HepG2 (cell line): ENCODE data around the gene CDH12. TPM values are rescaled to one million over a fixed set of nuclear protein-coding genes. Genes with fewer than 3 reads are reported as not detected.

Source experiments
- ATAC-seq: fragments of 200-7000 bp; cut with Tn5 transposase; 3 replicates; pipeline ENCODE4 v1.9.1; 2020; ENCODE audit warnings: mild to moderate bottlenecking, moderate library complexity
- BruUV-seq: library from RNA; stranded (reverse); fragments of 400-500 nt; replicated peaks from 2 replicates; lab custom pipeline; 2021; lab: Mats Ljungman, UMichigan
- CTCF ChIA-PET: fragments of 300-600 bp; formaldehyde crosslinking; extraction: SDS; loops from one replicate; lab custom pipeline; 2021; ENCODE audit warnings: low total read pairs, inconsistent platforms, low intra/inter-chr PET ratio; lab: Yijun Ruan, JAX
- POLR2A ChIA-PET: fragments of 350-600 bp; sonication (Branson Sonifier 250); formaldehyde crosslinking; loops from one replicate; lab custom pipeline; 2020; ENCODE audit warnings: antibody characterized with exemption, inconsistent platforms; lab: Yijun Ruan, JAX
- DNase-seq: peaks from one replicate; pipeline ENCODE4 v3.0.0-alpha.2; 2015; ENCODE audit warnings: low spot score
- FAIRE-seq: peaks from 3 replicates; lab custom pipeline; 2011; peaks lifted over from hg19 to GRCh38; lab: Jason Lieb, UNC
- H2AFZ ChIP-seq: one replicate; pipeline ENCODE4 v1.6.1; 2011; ENCODE audit warnings: low read length, inconsistent platforms
- H3K27ac ChIP-seq: fragments of 300-600 bp; 3 replicates; pipeline ENCODE4 v1.8.0; 2011; ENCODE audit warnings: mixed run types, mild to moderate bottlenecking, mixed read lengths, low read length, inconsistent platforms; ENCODE audit not compliant: insufficient read depth; ENCODE audit errors: extremely low read length
- H3K27me3 ChIP-seq, 2 experiments: fragments of 200-600 bp in 1 of 2; 2 replicates in 1 of 2; 3 replicates in 1 of 2; pipeline versions ENCODE4 v1.6.0 to v1.8.0; 2011; ENCODE audit warnings: low read length in 2 of 2, mild to moderate bottlenecking in 2 of 2, moderate library complexity in 2 of 2, inconsistent platforms in 1 of 2; ENCODE audit not compliant: insufficient read depth in 2 of 2, control insufficient read depth in 1 of 2
- H3K36me3 ChIP-seq, 2 experiments: fragments of 200-600 bp in 1 of 2; replicated peaks in 1 of 2; 2 replicates in 1 of 2; 3 replicates in 1 of 2; pipeline versions ENCODE4 v1.5.1 to v1.8.0; 2011; ENCODE audit warnings: low read length in 2 of 2, inconsistent platforms in 1 of 2; ENCODE audit not compliant: insufficient read depth in 2 of 2, control insufficient read depth in 1 of 2
- H3K4me1 ChIP-seq: 2 replicates; pipeline ENCODE4 v1.5.1; 2012; ENCODE audit warnings: low read length, inconsistent platforms; ENCODE audit not compliant: insufficient read depth
- H3K4me2 ChIP-seq: 2 replicates; pipeline ENCODE4 v1.6.0; 2011; ENCODE audit warnings: low read depth, low read length, inconsistent platforms
- H3K4me3 ChIP-seq, 3 experiments: fragments of 200-600 bp in 1 of 3; sonication (generic), shearing (Covaris generic) in 1 of 3; replicated peaks in 1 of 3; 2 replicates each; pipeline ENCODE4 v1.5.1; 2011 to 2016; ENCODE audit warnings: low read length in 3 of 3, inconsistent platforms in 2 of 3, low read depth in 2 of 3, mild to moderate bottlenecking in 2 of 3, control low read depth in 1 of 3, mixed read lengths in 1 of 3; ENCODE audit not compliant: insufficient read depth in 1 of 3
- H3K79me2 ChIP-seq: one replicate; pipeline ENCODE4 v1.6.1; 2011; ENCODE audit warnings: low read length, inconsistent platforms; ENCODE audit not compliant: insufficient read depth
- H3K9ac ChIP-seq: 2 replicates; pipeline ENCODE4 v1.6.0; 2011; ENCODE audit warnings: mild to moderate bottlenecking, low read depth, low read length, inconsistent platforms; ENCODE audit not compliant: insufficient read depth
- H3K9me3 ChIP-seq: 2 replicates; pipeline ENCODE4 v1.5.1; 2012; ENCODE audit warnings: mild to moderate bottlenecking, low read length
- H4K20me1 ChIP-seq: 2 replicates; pipeline ENCODE4 v1.6.0; 2011; ENCODE audit warnings: inconsistent platforms, mild to moderate bottlenecking, low read length, moderate library complexity; ENCODE audit not compliant: insufficient read depth
- DR1 ChIP-seq: sonication (generic); formaldehyde crosslinking; IDR thresholded peaks from 2 replicates; pipeline ENCODE4 v1.8.0; 2021; ENCODE audit warnings: mild to moderate bottlenecking, missing genetic modification reagents, inconsistent platforms
- ERF ChIP-seq: IDR thresholded peaks from 2 replicates; pipeline ENCODE4 v1.6.1; 2018; ENCODE audit warnings: missing biosample characterization, missing genetic modification reagents
- FOXP1 ChIP-seq, 2 experiments: fragments of 450-650 bp in 1 of 2; IDR thresholded peaks; 2 replicates each; pipeline ENCODE4 v1.6.1; 2017 to 2018; ENCODE audit warnings: antibody characterized with exemption in 1 of 2
- HDAC6 ChIP-seq: fragments of 200-600 bp; sonication (generic); IDR thresholded peaks from 2 replicates; pipeline ENCODE4 v1.7.0; 2017; ENCODE audit warnings: mild to moderate bottlenecking, antibody characterized with exemption, low read length, low read depth
- HHEX ChIP-seq: IDR thresholded peaks from 2 replicates; pipeline ENCODE4 v1.6.1; 2016; ENCODE audit warnings: control low read depth
- MBNL3 ChIP-seq: fragments of 250-450 bp; sonication (Bioruptor Pico); conservative IDR thresholded peaks from 2 replicates; pipeline ENCODE4 v1.8.0; 2022; ENCODE audit warnings: mild to moderate bottlenecking, inconsistent platforms
- MIXL1 ChIP-seq: IDR thresholded peaks from 2 replicates; pipeline ENCODE4 v1.6.1; 2016
- SIN3A ChIP-seq: IDR thresholded peaks from 2 replicates; pipeline ENCODE4 v1.6.1; 2011; ENCODE audit warnings: low read depth, mild to moderate bottlenecking, control low read depth, low read length, borderline replicate concordance
- TBP ChIP-seq: sonication (generic); formaldehyde crosslinking; IDR thresholded peaks from 2 replicates; pipeline ENCODE4 v1.5.0; 2020; ENCODE audit warnings: missing genetic modification reagents
- TCF7 ChIP-seq: sonication (generic); IDR thresholded peaks from 2 replicates; pipeline ENCODE4 v1.6.1; 2016; ENCODE audit warnings: antibody characterized with exemption, low read depth
- ZNF296 ChIP-seq: sonication (generic); formaldehyde crosslinking; conservative IDR thresholded peaks from 2 replicates; pipeline ENCODE4 v1.5.0; 2020; ENCODE audit warnings: mild to moderate bottlenecking, missing genetic modification reagents
- ZNF446 ChIP-seq: sonication (generic); formaldehyde crosslinking; IDR thresholded peaks from 2 replicates; pipeline ENCODE4 v1.5.0; 2020; ENCODE audit warnings: mild to moderate bottlenecking, missing genetic modification reagents
- ZNF761 ChIP-seq: sonication (generic); formaldehyde crosslinking; conservative IDR thresholded peaks from 2 replicates; pipeline ENCODE4 v1.4.0; 2020; ENCODE audit warnings: mild to moderate bottlenecking, missing genetic modification reagents
- ZNF782 ChIP-seq: sonication (generic); formaldehyde crosslinking; IDR thresholded peaks from 2 replicates; pipeline ENCODE4 v1.4.0; 2020; ENCODE audit warnings: missing genetic modification reagents, mild to moderate bottlenecking, borderline replicate concordance
- WGBS: methylation state at CpG from one replicate; pipeline ENCODE4 v1.1.6; 2017; ENCODE audit warnings: low lambda C conversion rate; 5-methylcytosine and 5-hydroxymethylcytosine counted together
- in situ Hi-C: cut with HindIII; loops from 2 replicates; pipeline ENCODE4 v1.10.0; 2017; ENCODE audit warnings: low pct_unique_long_range_greater_than_20kb; ENCODE audit not compliant: extremely low pct_ligation_motif_present
- intact Hi-C: fragments of 100-400 bp; cut with micrococcal nuclease; formaldehyde crosslinking; loops from one replicate; pipeline ENCODE4 v1.10.0; 2022; ENCODE audit not compliant: unreplicated experiment
- polyA plus RNA-seq, 8 experiments: library from polyadenylated mRNA; depleted of rRNA in 3 of 8; stranded (reverse) in 7 of 8; unstranded in 1 of 8; fragments of >200 nt; fragmentation: Illumina TruSeq in 4 of 8; extraction: Trizol in 4 of 8; gene quantifications; 2 replicates each; pipeline versions ENCODE4 v1.2.1 to v1.2.3, GENCODE V29; 2011 to 2016; ENCODE audit warnings: low read depth in 4 of 8, missing spikeins in 1 of 8, mixed read lengths in 1 of 8; ENCODE audit not compliant: insufficient read depth in 1 of 8
- total RNA-seq, 5 experiments: library from RNA; depleted of rRNA; stranded (reverse); fragments of >200 nt; fragmentation: Illumina TruSeq; extraction: Trizol; gene quantifications; 2 replicates each; pipeline ENCODE4 v1.2.3, GENCODE V29; 2016; ENCODE audit warnings: low read depth in 1 of 5
- TF ChIP-seq, protein P1 (sequence below): sonication (generic); formaldehyde crosslinking; IDR thresholded peaks from 2 replicates; pipeline ENCODE4 v1.4.0; 2020; ENCODE audit warnings: mild to moderate bottlenecking, missing genetic modification reagents
- TF ChIP-seq, protein P2 (sequence below): IDR thresholded peaks from 2 replicates; pipeline ENCODE4 v1.6.1; 2016; ENCODE audit warnings: missing genetic modification reagents, missing compliant biosample characterization
- TF ChIP-seq, protein P3 (sequence below): sonication (generic); formaldehyde crosslinking; IDR thresholded peaks from 2 replicates; pipeline ENCODE4 v1.4.0; 2020; ENCODE audit warnings: missing genetic modification reagents
- TF ChIP-seq, protein P4 (sequence below): sonication (generic); formaldehyde crosslinking; IDR thresholded peaks from 2 replicates; pipeline ENCODE4 v1.4.0; 2020; ENCODE audit warnings: missing genetic modification reagents, mild to moderate bottlenecking, borderline replicate concordance

Gene CDH12
- total and polyA plus RNA-seq, 2 of the 13 experiments (the other 11 are each of a cell fraction or from before 2014, with no cell fraction given), result not detected

DNA sequence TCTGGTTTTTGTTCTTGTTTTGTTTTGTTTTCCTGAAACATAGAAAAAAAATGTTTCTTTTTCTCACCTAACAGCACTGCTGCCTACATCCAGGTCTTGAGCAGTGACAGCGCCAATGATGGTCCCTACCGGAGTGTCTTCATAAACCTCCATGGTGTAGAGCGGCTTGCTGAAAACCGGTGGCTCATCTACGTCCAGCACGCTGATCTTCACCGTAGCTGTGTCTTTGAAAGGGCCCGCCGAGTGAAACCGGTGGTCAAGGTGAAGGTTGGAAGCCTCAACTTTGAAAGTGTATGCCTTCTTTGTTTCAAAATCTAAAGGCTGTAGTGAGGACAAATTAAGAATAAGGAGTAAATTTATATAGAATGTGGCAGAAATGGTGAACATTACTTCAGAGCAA lies 1051.0 kb downstream of the CDH12 start:
- in situ Hi-C loops, result no loop called here
- H3K4me3 ChIP-seq, result no peak overlapping the region
- H3K27me3 ChIP-seq, result no peaks in the 10 kb centered on the region
- WGBS, result 58% methylated on average over 10 of the region's 10 CpGs
- no TSS peak for BruUV-seq
- H3K27ac ChIP-seq, result no peak overlapping the region
- ATAC-seq, result no peak
- no peaks in the 10 kb centered on the region for H3K4me1 ChIP-seq
- no peaks in the 10 kb centered on the region for H3K36me3 ChIP-seq
- H3K4me2 ChIP-seq, result no peak overlapping the region
- no peaks in the 10 kb centered on the region for H3K79me2 ChIP-seq
- no peaks in the 10 kb centered on the region for H3K9me3 ChIP-seq
- no peak for TF ChIP-seq TBP (CRISPR knock-in tag)
- no peak for TF ChIP-seq DR1 (CRISPR knock-in tag)
- TF ChIP-seq ZNF761, result no peak
- TF ChIP-seq MIXL1 (CRISPR knock-in tag), result no peak
- TF ChIP-seq, protein P1, sequence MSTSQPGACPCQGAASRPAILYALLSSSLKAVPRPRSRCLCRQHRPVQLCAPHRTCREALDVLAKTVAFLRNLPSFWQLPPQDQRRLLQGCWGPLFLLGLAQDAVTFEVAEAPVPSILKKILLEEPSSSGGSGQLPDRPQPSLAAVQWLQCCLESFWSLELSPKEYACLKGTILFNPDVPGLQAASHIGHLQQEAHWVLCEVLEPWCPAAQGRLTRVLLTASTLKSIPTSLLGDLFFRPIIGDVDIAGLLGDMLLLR (CRISPR knock-in tag), result no peak
- FAIRE-seq, result no peak
- no peak overlapping the region for H2AFZ ChIP-seq
- no peak overlapping the region for H3K9ac ChIP-seq
- POLR2A ChIA-PET, result no interaction called here
- no peaks in the 10 kb centered on the region for H4K20me1 ChIP-seq
- CTCF ChIA-PET, result no interaction called here
- no peak for DNase-seq
- intact Hi-C loops, result loop anchor here (10.0 kb wide), 1 partner anchor 827 kb away; no protein-coding TSS in a partner anchor

DNA sequence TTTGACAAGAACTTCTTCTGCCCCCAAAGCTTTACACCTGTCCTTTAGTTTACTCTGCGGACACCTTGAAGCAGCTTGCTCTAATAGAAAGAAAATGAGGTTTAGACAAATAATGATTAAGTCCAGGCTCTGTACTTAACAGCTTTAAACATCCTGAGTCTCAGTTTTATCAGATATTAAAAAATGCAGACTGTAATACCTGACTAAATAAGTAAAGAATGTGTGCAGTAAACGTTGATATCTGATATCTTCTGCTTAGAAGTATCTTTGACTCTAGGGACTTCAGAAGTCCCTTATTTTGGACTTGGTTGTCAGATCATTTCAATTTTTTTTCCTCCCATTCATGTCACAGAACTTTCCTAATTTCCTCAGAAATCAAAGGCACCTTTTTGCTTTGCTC lies 1060.4 kb downstream of the CDH12 start:
- ChIA-PET POLR2A (no interaction called here), CTCF (no interaction called here)
- H2AFZ ChIP-seq, result no peak overlapping the region
- H3K9me3 ChIP-seq, result no peaks in the 10 kb centered on the region
- H3K4me1 ChIP-seq, result no peaks in the 10 kb centered on the region
- intact Hi-C loops (no loop called here), in situ Hi-C loops (no loop called here)
- no TSS peak for BruUV-seq
- H3K79me2 ChIP-seq, result no peaks in the 10 kb centered on the region
- H3K27me3 ChIP-seq, result no peaks in the 10 kb centered on the region
- no peak overlapping the region for H3K9ac ChIP-seq
- H3K27ac ChIP-seq, result no peak overlapping the region
- no peaks in the 10 kb centered on the region for H4K20me1 ChIP-seq
- H3K36me3 ChIP-seq, result no peaks in the 10 kb centered on the region
- DNase-seq (no peak), ATAC-seq (no peak), FAIRE-seq (no peak)
- H3K4me2 ChIP-seq, result no peak overlapping the region
- WGBS, result 15% methylated on average over 2 of the region's 2 CpGs
- H3K4me3 ChIP-seq, result no peak overlapping the region
- TF ChIP-seq, protein P2, sequence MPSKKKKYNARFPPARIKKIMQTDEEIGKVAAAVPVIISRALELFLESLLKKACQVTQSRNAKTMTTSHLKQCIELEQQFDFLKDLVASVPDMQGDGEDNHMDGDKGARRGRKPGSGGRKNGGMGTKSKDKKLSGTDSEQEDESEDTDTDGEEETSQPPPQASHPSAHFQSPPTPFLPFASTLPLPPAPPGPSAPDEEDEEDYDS (CRISPR knock-in tag), result no peak
- TF ChIP-seq FOXP1 (IDR thresholded peaks at IDR 0.05) (no peak), FOXP1 (CRISPR knock-in tag; IDR thresholded peaks at IDR 0.05) (no peak), ZNF296 (CRISPR knock-in tag) (no peak), ZNF446 (CRISPR knock-in tag) (no peak), TCF7 (no peak), ERF (no peak), HHEX (CRISPR knock-in tag) (no peak), MBNL3 (CRISPR knock-in tag) (no peak), HDAC6 (no peak), SIN3A (no peak), ZNF782 (CRISPR knock-in tag) (no peak)
- TF ChIP-seq, protein P3, sequence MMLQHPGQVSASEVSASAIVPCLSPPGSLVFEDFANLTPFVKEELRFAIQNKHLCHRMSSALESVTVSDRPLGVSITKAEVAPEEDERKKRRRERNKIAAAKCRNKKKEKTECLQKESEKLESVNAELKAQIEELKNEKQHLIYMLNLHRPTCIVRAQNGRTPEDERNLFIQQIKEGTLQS (CRISPR knock-in tag), result no peak
- TF ChIP-seq, protein P4, sequence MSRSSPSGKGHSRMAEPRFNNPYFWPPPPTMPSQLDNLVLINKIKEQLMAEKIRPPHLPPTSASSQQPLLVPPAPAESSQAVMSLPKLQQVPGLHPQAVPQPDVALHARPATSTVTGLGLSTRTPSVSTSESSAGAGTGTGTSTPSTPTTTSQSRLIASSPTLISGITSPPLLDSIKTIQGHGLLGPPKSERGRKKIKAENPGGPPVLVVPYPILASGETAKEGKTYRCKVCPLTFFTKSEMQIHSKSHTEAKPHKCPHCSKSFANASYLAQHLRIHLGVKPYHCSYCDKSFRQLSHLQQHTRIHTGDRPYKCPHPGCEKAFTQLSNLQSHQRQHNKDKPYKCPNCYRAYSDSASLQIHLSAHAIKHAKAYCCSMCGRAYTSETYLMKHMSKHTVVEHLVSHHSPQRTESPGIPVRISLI (CRISPR knock-in tag), result no peak
